Measurements from ENCODE around the gene PARPBP.
"Not testable (repeated sequence)": the region's sequence is repeated elsewhere in the genome, so short reads cannot be mapped to it uniquely, and the experiment has no call there.

PARPBP gene, protein sequence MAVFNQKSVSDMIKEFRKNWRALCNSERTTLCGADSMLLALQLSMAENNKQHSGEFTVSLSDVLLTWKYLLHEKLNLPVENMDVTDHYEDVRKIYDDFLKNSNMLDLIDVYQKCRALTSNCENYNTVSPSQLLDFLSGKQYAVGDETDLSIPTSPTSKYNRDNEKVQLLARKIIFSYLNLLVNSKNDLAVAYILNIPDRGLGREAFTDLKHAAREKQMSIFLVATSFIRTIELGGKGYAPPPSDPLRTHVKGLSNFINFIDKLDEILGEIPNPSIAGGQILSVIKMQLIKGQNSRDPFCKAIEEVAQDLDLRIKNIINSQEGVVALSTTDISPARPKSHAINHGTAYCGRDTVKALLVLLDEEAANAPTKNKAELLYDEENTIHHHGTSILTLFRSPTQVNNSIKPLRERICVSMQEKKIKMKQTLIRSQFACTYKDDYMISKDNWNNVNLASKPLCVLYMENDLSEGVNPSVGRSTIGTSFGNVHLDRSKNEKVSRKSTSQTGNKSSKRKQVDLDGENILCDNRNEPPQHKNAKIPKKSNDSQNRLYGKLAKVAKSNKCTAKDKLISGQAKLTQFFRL

DNA sequence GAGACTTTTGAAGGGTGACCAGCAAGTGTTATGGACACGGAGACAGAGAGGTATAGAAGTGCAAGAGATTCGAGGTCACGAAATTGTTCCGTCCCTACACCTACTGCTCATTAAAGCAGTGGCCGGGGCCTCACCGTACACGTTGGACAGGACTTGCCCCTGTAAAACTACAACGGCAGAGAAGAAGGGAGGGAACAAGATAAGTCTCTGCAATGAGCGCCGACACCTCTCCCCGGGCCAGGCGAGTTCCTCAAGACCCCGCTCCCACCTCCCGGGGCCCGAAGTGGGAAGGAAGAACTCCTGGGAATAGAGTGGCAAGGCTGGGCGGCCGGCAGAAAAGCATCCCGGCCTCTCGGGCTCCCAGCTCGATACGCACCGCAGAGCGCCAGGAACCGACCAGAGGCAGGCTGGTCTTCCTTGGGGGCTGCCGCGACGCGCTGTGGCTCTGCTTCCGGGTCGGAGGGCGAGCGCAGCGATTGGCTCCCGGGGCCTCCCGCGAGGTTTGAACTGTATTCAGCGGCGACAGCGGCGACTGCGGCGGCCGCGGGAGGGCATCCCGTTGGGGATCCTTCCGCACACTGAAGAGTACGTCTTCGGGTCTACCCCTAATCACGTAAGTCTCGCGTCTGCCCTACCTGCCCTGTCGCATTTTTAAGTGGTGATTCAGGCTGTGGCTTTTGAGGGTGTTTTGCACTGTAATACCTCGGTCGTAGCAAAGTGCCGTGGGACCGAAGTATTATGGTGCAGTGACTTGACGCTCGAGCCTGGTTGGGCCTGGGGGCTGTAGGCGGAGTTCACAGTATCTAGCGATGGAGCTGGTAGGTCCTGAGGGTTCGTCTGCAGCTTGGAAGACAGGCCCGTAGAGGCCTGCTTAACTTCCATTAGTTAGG lies at the start of gene PARPBP, which contains the start of gene NUP37:
Gene PARPBP (plus strand): TSS at position 510 of the 890 bp plus-strand sequence. CDS start 3,706 bp downstream, outside the sequence.
Gene NUP37 (minus strand): TSS at position 441 of the 890 bp plus-strand sequence. CDS start 1,596 bp downstream, outside the sequence.
- peak; percentile 93 for DNase-seq

DNA sequence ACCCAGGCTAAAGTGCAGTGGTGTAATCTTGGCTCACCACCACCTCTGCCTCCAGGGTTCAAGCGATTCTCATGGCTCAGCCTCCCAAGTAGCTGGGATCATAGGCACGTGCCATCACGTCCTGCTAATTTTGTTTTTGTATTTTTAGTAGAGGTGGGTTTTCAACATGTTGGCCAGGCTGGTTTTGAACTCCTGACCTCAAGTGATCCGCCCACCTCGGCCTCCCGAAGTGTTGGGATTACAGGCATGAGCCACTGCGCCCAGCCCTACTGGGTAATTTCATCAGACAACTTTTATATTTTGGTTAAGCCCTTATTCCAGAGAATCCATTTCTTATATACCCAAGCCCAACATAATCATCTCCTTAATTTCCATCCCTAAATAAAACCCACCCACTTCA lies 47.9 kb upstream of the PARPBP start:
- DNase-seq, result not testable (repeated sequence)

DNA sequence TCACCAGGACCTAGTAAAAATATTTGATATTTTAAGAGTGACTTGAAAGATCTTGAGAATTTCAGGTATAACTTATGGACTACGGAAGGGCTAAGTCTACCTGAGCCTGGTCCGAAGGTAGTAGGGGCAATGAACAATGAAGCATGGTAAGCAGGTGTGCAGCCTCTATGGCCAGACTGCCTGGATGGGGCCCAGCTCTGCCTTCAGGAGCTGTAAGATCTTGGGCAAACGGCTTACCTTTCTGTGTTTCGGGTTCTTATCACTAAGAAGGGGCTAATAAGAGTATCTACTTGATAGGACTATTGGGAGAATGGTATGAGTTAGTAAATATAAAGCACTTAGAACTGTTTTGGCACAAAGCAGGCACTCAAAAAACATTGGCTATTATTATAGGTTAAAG lies 39.1 kb upstream of the PARPBP start:
- DNase-seq, result no peak

DNA sequence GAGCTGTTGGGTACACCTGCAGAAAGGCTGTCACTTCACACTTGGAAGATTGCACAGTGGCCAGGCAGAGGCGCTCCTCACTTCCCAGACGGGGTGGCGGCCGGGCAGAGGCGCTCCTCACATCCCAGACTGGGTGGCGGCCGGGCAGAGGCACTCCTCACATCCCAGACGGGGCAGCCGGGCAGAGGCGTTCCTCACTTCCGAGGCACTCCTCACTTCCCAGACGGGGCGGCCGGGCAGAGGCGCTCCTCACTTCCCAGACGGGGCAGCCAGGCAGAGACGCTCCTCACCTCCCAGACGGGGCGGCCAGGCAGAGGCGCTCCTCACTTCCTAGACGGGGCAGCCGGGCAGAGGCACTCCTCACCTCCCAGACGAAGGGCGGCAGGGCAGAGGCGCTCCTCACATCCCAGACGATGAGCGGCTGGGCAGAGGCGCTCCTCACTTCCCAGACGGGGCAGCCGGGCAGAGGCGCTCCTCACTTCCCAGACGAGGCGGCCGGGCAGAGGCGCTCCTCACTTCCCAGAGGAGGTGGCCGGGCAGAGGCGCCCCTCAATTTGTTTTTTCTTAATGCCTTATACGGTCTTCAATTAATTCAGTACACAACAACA lies 30.7 kb upstream of the PARPBP start:
- DNase-seq, result not testable (repeated sequence)

DNA sequence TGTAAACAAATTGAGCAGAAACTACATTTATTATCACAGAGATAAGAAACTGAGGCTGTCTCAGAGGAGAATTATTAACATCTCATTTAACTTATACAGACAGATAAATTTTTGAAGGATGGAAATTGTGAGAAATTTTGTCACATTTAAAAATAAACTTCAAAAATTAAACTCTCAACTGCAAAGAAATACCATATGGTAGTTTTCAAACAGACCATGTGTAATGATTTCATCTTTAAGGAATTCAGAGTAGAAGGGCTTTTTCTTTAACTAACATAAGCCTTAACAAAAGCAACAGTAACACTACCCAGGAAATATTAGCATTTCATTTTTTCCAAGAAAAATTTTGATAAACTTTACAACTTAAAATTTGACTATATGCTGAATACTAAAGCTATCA lies 26.7 kb upstream of the PARPBP start:
- no peak for DNase-seq

DNA sequence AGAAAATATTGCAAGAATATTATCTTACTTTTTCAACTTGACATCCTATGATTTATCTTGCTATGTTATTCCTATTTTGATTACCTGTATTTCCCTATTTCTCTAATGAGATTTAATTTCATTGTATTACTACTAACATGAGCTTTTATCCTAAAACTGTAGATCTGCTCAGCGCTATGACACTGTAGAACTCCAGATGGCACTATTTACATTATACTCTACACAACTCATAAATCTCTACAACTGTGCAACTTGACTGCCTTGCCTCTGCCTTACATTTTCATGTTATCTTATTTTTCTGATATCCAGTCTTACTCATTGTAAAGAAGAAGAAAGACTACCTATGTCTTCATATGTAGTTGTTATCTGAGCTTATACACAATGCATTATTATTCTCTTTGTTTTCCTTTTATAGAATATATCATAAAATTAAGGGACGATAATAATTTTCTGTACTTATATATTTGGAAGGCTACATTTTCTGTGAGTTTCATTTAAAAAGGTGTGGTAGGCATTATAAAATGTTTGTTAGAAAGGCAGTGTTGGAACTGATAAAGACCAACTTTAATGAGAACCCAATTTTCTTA lies 24.2 kb upstream of the PARPBP start:
- peak; percentile 2 for DNase-seq

DNA sequence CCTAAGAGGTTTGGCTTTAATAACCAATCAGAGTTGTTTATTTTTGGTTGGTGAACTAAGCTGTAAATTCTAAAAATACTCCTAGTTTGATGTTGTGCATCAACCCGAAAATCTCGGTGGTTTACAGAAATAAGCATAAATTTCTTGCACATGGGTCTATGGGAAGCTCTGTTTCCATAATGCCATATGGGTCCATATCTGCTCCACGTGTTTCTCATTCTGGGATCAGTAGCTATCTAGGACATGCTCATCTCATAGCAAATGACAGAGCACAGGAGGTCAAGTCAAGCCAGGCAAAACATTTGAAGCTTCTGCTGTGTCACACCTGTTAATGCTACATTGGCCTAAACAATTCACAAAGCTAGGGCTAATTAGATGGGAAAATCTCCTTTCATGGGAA lies 23.1 kb upstream of the PARPBP start:
- DNase-seq, result no peak

DNA sequence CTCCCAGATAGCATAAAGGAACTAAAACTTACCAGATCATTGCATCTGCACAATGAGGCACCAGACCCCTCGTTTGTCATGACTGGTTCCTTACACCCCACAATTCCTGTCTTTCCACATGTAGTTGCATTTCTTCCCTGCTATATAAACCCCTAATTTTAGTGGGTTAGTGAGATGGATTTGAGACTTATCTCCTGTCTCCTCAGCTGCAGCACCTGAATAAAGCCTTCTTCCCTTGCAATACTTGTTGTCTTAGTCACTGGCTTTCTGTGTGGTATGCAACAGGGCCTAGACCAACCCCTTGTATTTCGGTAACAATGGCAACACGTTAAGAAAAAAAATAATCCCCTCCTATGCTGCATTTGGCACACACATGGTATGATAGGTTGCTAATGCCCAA lies 13.1 kb upstream of the PARPBP start:
- DNase-seq, result no peak

DNA sequence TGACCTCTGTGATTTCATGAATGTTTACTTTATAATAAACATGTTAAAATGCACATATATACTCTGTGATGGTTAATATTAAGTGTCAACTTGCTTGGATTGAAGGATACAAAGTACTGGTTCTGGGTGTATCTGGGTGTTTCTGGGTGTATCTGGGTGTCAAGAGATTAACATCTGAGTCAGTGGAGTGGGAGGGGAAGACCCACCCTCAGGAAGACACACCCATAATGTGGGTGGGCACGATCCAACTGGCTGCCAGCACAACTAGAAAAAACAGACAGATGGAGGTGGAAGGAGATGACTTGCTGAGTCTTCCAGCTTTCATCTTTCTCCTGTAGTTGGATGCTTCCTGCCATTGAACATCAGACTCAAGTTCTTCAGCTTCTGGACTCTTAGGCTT lies 12.0 kb upstream of the PARPBP start:
- no peak for DNase-seq

DNA sequence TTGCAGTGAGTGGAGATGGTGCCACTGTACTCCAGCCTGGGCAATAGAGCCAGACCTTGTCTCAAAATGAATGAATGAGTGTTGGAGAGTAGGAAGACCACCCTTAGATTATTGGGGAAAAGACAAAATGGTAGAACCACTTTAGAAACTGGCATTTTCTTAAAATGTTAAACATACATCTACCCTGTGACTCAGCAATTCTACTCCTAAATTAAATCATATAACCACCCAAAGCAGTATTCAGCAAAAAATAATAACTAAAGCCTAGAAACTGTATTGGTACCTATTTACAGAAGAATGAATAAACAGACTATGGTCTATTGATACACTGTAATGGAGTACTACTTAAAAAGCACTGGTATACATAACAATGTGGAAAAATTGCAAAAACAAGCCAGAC lies 9.2 kb upstream of the PARPBP start:
- DNase-seq, result no peak

DNA sequence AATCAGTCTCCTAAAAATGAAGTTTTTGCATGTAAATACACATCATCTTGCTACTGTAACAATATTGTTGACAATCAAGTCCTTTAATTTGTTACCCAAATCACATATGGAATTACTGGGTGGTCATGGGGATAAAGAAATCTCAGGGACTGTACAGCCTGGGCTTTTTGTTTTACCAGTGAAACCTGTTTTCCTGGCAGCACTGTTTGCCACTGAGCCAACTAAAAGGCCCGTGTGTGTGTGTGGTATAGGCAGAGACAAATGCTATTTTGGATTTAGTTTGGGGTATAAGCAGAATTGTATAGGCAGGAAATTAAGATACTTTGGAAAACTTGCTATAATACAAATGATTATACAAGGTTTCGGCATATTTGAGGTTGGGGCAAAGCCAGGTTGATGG lies 5.8 kb upstream of the PARPBP start:
- DNase-seq, result no peak

DNA sequence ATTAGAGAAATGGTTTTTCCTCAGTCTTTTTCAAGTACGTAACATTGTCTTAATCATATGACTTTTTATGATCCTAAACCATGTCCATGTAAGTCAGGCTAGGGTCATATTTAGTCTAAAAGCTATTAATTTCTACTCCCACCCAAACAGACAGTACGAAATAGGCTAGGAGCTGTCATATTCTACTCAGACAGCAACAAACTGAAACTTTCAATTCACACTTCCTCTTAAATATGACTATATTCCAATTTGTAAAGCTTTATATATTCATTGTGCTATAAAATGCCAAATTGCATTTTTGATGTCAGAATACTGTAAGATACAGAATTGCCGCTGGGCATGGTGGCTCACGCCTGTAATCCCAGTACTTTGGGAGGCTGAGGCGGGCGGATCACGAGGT lies 3.6 kb upstream of the PARPBP start:
- DNase-seq, result no peak

DNA sequence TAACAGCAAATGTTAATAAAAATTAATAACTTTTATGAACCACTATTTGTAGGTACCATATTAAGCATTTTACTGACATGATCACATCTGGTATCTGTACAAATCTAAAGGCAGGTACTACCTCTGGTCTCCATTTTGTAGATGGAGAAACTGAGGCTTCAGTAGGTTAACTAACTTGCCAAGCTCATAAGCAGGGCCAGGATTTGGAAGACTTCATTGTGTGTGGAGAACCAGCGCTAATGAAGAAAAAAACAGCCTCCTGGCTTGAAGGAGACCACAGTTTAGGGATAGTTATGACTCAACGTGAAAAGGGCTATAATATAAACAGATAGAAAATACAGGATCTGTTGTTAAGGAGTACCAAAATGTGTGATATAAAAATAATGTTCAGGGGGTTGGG lies 1.1 kb upstream of the PARPBP start:
- DNase-seq, result no peak

DNA sequence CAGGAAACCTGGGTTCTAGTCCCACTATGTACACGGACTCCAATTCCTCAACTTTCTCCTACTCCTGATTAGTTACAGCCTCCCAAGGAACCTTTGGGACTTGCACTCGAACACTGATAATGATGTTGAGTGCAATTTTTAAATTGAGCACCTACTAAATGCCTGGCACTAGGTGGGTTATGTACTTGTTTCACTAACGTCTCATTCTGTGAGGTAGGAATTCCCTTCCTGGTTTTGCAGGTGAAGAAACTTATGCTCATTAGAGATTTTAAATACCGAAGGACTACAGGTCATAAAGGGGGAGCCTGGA lies 536 bp downstream of the PARPBP start:
- no peak for DNase-seq

DNA sequence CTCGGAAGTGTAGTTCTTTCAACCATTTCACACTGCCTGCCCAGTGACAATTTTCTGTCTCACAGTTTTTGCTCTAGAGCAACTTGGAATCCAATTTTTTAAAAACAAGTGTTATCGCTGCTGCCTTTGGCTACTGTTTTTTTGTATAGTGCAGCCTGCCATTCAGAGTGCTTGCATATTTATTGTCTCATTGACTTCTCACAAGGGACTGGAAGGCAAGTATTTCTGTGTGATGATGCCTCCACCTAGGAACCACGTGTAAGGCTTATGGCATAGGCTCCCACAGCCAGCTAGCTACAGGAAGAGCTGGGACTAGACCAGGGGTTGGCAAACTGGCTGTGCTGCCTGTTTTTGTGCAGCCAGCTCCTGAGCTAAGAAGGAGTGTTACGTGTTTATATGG lies 903 bp downstream of the PARPBP start:
- DNase-seq, result no peak

DNA sequence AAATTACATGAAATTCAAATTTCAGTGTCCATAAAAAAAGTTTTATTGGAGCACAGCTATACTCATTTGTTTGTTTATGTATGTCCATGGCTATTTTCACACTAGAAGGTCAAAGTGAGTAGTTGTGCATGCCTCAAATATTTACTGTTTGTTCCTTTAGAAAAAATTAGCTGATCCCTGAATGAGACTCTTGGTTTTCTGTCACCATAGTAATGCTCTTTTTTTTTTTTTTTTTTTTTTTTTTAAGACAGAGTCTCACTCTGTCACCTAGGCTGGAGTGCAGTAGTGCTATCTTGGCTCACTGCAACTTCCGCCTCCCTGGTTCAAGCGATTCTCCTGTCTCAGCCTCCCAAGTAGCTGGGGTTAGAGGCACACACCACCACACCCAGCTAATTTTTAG lies 1.3 kb downstream of the PARPBP start:
- not testable (repeated sequence) for DNase-seq

DNA sequence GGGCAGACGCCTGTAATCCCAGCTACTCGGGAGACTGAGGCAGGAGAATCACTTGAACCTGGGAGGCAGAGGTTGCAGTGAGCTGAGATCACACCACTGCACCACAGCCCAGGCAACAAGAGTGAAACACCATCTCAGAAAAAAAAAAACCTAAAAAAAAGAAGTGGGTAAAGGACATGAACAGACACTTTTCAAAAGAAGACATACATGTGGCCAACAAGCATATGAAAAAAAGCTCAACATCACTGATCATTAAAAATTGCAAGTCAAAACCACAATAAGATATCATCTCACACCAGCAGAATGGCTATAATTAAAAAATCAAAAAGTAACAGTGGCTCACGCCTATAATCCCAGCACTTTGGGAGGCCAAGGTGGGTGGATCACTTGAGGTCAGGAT lies 10.7 kb downstream of the PARPBP start:
- not testable (repeated sequence) for DNase-seq

DNA sequence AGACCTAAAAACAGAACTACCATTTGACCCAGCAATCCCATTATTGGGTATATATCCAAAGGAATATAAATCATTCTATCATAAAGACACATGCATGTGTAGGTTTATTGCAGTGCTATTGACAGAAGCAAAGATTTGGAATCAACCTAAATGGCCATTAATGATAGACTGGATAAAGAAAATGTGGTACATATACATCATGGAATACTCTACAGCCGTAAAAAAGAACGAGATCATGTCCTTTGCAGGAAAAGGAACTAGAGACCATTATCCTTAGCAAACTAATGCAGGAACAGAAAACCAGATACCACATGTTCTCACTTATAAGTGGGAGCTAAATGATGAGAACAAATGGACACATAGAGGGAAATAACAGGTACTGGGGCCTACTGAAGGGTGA lies 11.5 kb downstream of the PARPBP start:
- not testable (repeated sequence) for DNase-seq

DNA sequence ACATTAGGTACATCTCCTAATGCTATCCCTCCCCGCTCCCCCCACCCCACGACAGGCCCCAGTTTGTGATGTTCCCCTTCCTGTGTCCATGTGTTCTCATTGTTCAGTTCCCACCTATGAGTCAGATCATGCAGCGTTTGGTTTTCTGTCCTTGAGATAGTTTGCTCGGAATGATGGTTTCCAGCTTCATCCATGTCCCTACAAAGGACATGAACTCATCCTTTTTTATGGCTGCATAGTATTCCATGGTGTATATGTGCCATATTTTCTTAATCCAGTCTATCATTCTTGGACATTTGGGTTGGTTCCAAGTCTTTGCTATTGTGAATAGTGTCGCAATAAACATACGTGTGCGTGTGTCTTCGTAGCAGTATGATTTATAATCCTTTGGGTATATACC lies 17.6 kb downstream of the PARPBP start:
- not testable (repeated sequence) for DNase-seq

DNA sequence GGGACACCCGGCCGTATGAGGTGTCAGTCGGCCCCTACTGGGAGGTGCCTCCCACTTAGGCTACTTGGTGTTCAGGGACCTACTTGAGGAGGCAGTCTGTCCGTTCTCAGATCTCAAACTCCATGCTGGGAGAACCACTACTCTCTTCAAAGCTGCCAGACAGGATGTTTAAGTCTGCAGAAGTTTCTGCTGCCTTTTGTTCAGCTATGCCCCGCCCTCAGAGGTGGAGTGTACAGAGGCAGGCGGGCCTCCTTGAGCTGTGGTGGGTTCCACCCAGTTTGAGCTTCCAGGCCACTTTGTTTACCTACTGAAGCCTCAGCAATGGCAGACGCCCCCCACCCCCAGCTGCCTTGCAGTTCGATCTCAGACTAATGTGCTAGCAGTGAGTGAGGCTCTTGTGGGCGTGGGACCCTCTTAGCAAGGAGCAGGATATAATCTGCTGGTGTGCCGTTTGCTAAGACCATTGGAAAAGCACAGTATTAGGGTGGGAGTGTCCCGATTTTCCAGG lies 22.9 kb downstream of the PARPBP start:
- not testable (repeated sequence) for DNase-seq

DNA sequence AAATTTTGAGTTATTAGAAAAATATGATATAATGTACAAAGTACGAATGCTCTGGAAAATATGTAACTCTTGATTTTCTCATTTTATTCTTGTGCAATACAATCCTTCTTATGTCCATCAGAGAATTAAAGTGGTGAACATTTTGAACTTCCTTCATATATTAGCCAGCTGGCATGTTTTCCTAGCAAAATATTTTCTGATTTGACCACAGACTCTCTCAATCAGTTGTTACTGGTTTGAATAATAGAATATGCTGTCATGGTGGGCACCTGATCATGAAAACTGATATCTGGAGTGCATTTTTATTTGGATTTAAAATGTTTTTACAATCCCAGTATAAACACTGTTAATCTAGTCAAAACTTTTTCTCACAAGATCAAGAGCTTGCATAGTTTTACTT lies 24.2 kb downstream of the PARPBP start:
- DNase-seq, result no peak

DNA sequence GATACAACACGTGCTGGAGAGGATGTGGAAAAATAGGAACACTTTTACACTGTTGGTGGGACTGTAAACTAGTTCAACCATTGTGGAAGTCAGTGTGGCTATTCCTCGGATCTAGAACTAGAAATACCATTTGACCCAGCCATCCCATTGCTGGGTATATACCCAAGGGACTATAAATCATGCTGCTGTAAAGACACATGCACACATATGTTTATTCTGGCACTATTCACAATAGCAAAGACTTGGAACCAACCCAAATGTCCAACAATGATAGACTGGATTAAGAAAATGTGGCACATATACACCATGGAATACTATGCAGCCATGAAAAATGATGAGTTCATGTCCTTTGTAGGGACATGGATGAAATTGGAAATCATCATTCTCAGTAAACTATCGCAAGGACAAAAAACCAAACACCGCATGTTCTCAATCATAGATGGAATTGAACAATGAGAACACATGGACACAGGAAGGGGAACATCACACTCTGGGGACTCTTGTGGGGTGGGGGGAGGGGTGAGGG lies 27.1 kb downstream of the PARPBP start:
- not testable (repeated sequence) for DNase-seq

Measured in CD4-positive, alpha-beta T cell treated with Interleukin-10 for 1 hour (primary cell).